ENCODE results near the gene SLC2A6. TPM values are rescaled to one million over a fixed set of nuclear protein-coding genes. Genes with fewer than 3 reads are reported as not detected.

SLC2A6 gene
- total RNA-seq, 1 donor from 2014 or later, result 2.6 TPM

DNA sequence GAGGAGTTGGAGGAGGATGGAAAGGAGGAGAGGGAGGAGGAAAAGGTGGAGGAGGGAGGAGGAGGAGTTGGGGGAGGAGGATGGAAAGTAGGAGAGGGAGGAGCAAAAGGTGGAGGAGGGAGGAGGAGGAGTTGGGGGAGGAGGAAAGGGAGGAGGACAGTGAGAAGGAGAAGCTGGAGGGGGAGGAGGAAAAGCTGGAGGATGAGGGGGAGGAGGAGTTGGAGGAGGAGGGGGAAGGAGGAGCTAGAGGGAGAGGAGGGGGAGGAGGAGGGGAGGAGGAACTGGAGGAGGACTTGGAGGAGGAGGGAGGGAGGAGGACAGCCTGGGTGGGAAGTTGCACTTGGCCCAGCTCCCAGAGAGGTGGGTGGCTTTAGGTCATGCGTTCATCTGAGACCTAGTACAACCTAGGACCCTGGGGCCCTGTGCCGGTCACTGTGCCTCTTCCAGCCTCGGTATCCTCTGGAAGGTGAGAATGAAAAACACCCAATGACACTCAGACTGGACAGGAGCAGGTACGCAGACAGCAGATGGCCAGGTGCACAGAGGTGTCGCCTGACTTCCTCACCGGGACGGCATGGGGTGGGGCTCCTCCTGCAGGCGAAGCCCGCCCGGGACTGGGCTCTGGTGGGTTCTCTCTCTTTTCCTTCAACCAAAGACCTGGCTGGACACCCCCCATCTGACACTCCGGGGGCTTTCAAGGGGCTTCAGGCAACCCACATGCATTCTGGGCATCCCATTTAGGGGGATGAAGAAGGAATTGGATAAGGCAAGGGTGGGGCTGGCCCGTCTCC is 12.2 kb upstream of the SLC2A6 start:
- DNase-seq (ENCODE audit: low read depth) (no peak), FAIRE-seq (no peak)
- TF ChIP-seq, protein P1, sequence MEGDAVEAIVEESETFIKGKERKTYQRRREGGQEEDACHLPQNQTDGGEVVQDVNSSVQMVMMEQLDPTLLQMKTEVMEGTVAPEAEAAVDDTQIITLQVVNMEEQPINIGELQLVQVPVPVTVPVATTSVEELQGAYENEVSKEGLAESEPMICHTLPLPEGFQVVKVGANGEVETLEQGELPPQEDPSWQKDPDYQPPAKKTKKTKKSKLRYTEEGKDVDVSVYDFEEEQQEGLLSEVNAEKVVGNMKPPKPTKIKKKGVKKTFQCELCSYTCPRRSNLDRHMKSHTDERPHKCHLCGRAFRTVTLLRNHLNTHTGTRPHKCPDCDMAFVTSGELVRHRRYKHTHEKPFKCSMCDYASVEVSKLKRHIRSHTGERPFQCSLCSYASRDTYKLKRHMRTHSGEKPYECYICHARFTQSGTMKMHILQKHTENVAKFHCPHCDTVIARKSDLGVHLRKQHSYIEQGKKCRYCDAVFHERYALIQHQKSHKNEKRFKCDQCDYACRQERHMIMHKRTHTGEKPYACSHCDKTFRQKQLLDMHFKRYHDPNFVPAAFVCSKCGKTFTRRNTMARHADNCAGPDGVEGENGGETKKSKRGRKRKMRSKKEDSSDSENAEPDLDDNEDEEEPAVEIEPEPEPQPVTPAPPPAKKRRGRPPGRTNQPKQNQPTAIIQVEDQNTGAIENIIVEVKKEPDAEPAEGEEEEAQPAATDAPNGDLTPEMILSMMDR (IDR thresholded peaks at IDR 0.05; ENCODE audit: insufficient read depth, low read length, severe bottlenecking), result no peak
- no peak overlapping the region for H3K4me3 ChIP-seq (ENCODE audit: low read depth, low read length)
- no peaks in the 10 kb centered on the region for H3K27me3 ChIP-seq (ENCODE audit: control insufficient read depth, insufficient read depth, low read length)
- H3K36me3 ChIP-seq (ENCODE audit: control insufficient read depth, insufficient read depth, low read length), result no peaks in the 10 kb centered on the region

DNA sequence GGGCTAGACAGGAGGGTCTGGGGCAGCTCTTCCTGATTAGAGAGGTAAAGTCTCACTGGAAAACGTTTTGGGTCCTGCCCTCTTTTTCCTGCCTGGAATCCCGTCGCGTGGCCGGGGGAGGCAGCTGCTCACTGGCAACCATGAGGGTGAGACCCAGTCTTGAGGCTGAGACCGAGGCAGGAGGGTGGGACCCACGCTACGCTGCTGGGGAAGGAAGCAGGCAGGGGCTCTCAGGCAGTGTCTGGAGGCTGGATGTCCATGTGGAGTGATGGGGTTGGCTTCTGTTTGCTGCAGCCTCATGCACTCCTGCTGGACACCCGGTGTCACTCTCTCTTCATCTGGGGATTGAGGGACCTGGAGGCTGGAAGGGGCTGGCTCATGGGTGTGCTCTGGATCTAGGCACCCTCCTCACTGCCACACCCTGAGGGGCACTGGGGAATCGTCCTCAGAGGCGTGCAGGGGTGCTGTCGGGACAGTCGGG is 11.3 kb upstream of the SLC2A6 start:
- no peak for FAIRE-seq
- no peak for DNase-seq (ENCODE audit: low read depth)
- TF ChIP-seq, protein P1 (IDR thresholded peaks at IDR 0.05; ENCODE audit: insufficient read depth, low read length, severe bottlenecking), result no peak
- no peak overlapping the region for H3K4me3 ChIP-seq (ENCODE audit: low read depth, low read length)
- no peaks in the 10 kb centered on the region for H3K27me3 ChIP-seq (ENCODE audit: control insufficient read depth, insufficient read depth, low read length)
- H3K36me3 ChIP-seq (ENCODE audit: control insufficient read depth, insufficient read depth, low read length), result no peaks in the 10 kb centered on the region

DNA sequence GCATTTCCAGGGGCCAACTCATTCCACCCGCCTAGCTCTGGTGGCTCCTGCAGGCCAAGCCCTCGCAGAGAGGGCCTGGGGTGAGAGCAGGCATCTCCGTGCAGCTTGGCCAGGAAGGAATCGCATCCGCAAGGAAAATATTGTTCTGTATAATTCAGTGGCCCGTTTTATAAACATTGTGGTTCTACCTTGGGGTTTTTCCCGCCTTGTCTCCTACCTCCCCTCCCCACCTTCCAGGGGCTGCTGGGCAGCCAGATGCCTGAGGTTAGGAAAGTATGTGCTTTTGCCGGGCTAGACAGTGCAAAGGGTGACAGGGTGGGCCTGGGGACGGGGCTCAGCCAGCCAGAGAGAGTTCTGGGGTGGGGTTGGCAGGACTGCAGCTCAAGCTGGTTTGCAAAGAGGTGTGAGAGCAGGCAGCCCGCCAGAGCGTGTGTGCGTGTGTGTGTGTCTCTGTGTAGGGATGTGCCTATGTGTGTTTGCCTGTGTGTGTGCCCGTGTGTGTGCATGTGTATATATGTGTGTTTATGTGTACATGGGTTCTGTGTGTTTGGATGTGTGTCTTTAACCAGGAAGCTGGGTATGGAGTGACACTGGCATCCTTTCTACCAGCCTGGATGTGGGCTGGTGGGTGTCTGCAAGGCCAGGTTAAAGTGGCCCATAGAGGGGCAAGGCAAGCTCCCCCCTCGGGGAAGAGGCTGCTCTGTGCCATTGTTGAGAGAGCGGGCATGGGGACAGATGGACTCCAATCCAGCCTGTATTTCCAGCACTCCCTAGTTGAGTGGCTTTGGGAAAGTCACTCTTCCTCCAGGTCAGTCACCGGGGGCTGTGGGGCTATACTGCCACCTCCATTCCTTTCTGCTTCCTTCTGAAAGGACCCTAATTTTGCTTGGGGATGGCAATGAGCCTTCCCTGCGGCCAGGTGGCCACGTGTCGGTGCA is 10.6 kb upstream of the SLC2A6 start:
- no peak for DNase-seq (ENCODE audit: low read depth)
- no peak for FAIRE-seq
- H3K4me3 ChIP-seq (ENCODE audit: low read depth, low read length), result no peak overlapping the region
- TF ChIP-seq, protein P1 (IDR thresholded peaks at IDR 0.05; ENCODE audit: insufficient read depth, low read length, severe bottlenecking), result no peak
- H3K36me3 ChIP-seq (ENCODE audit: control insufficient read depth, insufficient read depth, low read length), result no peaks in the 10 kb centered on the region
- no peaks in the 10 kb centered on the region for H3K27me3 ChIP-seq (ENCODE audit: control insufficient read depth, insufficient read depth, low read length)

DNA sequence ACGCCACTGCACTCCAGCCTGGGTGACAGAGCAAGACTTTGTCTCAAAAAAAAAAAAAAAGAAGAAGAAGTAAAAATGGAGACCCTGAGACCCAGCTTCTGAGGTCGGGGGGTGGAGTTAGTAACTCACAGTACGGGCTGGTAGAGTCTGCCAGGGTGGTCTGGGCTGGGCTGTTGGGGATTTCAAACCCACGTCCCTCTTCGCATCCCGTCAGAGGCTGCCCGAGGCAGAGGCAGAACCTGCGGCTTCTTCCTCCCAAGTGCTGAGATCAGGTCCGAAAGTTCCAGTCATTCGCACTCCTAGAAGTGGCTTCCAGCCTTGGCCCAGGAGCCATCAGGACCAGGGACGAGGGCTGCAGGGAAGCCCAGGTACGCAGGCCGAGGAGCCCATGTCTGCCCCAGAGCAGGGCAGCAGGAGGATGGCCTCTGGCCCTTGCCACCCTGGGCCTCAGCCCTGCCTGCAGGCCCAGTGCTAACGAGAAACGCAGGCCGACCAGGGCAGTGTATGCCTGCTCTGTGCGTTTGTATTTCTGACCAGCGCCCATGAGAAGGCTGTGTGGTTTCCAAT is 9.9 kb upstream of the SLC2A6 start:
- Histone ChIP-seq H3K4me3 (ENCODE audit: low read depth, low read length) (no peak overlapping the region), H3K36me3 (ENCODE audit: control insufficient read depth, insufficient read depth, low read length) (no peaks in the 10 kb centered on the region), H3K27me3 (ENCODE audit: control insufficient read depth, insufficient read depth, low read length) (no peaks in the 10 kb centered on the region)
- no peak for DNase-seq (ENCODE audit: low read depth)
- no peak for FAIRE-seq
- TF ChIP-seq, protein P1 (IDR thresholded peaks at IDR 0.05; ENCODE audit: insufficient read depth, low read length, severe bottlenecking), result no peak

DNA sequence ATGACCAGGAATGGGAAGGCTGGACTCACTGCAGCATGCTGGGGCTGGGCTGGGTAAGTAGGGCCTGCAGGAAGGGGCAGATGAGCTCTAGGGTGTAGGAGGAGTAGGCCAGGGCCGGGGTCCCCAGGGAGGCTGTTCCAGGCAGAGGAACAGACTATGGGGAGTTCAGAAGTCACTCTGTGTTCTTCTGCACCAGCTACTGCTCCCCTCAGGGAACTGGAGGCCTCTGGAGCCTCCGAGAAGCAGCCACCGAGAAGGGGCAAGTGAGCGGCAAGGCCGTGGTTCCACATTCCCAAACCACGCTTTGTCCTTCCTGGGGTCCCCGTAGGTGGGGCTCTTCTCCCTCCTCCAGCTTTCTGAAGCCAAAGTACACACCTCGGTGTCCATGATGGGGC is 8.4 kb upstream of the SLC2A6 start:
- Histone ChIP-seq H3K36me3 (ENCODE audit: control insufficient read depth, insufficient read depth, low read length) (no peaks in the 10 kb centered on the region), H3K4me3 (ENCODE audit: low read depth, low read length) (no peak overlapping the region), H3K27me3 (ENCODE audit: control insufficient read depth, insufficient read depth, low read length) (no peaks in the 10 kb centered on the region)
- no peak for FAIRE-seq
- TF ChIP-seq, protein P1 (IDR thresholded peaks at IDR 0.05; ENCODE audit: insufficient read depth, low read length, severe bottlenecking), result no peak
- no peak for DNase-seq (ENCODE audit: low read depth)
